ENCODE measurements around the gene SVEP1.
A peak's percentile ranks its signal among the peaks of the same experiment; 100 is the strongest.

- peak; percentile 64 for TF ChIP-seq CTCF (IDR thresholded peaks at IDR 0.05; ENCODE audit: insufficient read depth, low read length, poor library complexity, severe bottlenecking)
- TF ChIP-seq EZH2phosphoT487 (conservative IDR thresholded peaks at IDR 0.05; ENCODE audit: low read length), result no peak
Observed at GRCh38 chr9:110452227-110452801, 127.2 kb downstream of the SVEP1 start.
